ENCODE measurements around the gene CEMIP2. TPM values are rescaled to one million over a fixed set of nuclear protein-coding genes. Genes with fewer than 3 reads are reported as not detected.

The CEMIP2 gene, protein sequence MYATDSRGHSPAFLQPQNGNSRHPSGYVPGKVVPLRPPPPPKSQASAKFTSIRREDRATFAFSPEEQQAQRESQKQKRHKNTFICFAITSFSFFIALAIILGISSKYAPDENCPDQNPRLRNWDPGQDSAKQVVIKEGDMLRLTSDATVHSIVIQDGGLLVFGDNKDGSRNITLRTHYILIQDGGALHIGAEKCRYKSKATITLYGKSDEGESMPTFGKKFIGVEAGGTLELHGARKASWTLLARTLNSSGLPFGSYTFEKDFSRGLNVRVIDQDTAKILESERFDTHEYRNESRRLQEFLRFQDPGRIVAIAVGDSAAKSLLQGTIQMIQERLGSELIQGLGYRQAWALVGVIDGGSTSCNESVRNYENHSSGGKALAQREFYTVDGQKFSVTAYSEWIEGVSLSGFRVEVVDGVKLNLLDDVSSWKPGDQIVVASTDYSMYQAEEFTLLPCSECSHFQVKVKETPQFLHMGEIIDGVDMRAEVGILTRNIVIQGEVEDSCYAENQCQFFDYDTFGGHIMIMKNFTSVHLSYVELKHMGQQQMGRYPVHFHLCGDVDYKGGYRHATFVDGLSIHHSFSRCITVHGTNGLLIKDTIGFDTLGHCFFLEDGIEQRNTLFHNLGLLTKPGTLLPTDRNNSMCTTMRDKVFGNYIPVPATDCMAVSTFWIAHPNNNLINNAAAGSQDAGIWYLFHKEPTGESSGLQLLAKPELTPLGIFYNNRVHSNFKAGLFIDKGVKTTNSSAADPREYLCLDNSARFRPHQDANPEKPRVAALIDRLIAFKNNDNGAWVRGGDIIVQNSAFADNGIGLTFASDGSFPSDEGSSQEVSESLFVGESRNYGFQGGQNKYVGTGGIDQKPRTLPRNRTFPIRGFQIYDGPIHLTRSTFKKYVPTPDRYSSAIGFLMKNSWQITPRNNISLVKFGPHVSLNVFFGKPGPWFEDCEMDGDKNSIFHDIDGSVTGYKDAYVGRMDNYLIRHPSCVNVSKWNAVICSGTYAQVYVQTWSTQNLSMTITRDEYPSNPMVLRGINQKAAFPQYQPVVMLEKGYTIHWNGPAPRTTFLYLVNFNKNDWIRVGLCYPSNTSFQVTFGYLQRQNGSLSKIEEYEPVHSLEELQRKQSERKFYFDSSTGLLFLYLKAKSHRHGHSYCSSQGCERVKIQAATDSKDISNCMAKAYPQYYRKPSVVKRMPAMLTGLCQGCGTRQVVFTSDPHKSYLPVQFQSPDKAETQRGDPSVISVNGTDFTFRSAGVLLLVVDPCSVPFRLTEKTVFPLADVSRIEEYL (N-terminal part only)
- 28.4 and 37.2 TPM in 2 replicates for total RNA-seq (2022)
- percentile 83 among the genes with signal in this experiment for Bru-seq, nascent RNA
- BruChase-seq, experiment 1, labeled RNA remaining after a 2-hour chase = percentile 84 among the genes with signal in this experiment
- percentile 80 among the genes with signal in this experiment for BruChase-seq, experiment 2, labeled RNA remaining after a 6-hour chase
- long read RNA-seq, partial matches to known transcripts = 1 of 9 reads
- long read RNA-seq, other reads (novel, unspliced or antisense) = 8 of 9 reads

DNA sequence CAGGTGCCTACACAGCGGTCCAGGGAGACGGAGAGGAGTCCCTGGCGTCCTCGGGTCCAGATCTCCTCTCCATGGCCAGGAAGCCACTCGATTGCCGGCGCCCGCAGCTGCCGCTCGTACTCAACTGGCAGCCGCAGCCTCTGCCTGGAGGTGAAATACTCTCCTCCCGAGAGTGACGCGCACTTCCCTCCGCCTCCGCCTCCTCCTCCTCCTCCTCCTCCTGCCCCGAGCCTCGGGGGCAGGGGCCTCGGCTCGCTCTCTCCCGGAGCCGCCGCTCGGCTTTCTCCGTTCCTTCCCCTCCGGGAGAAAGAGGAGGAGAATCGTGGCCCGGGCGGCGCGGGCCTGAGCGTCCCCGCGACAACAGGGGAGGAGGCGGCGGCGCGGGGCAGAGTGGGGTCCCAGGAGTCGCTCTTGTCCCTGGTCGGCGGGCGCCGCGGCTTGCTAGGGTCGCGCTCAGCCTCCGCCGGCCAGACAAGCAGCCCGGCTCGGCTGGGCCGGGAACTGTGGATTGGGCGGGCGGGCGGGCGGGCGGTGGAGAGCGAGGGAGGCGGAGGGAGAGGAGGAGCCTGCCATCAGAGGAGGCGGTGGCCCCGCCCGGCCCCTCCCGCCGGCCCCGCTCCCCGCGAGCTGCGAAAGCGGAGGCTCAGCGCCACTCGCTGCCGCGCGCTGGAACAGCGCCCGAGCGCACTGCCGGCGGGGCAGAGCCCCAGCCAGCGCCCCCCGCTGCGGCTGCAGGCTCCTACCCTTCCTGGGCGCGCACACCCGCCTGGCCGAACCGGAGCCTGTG lies at the start of gene CEMIP2:
Gene CEMIP2, minus strand, starts transcription at position 126 of the 787 bp plus-strand sequence. CDS start 18,140 bp downstream, outside the sequence.
- intact Hi-C loops (cut with micrococcal nuclease; ENCODE audit: unreplicated experiment) = loop anchor here (1.0 to 5.0 kb wide), 4 partner anchors 41 to 278 kb away; no protein-coding TSS in a partner anchor
- Mint-ChIP-seq H3K4me1 (ENCODE audit: low read depth, unreplicated experiment) (no peaks in the 10 kb centered on the region), H3K9me3 (ENCODE audit: unreplicated experiment) (no peaks in the 10 kb centered on the region), H3K27ac (ENCODE audit: unreplicated experiment) (peak within 1 kb of the TSS; percentile 59), H3K27me3 (ENCODE audit: insufficient read depth, unreplicated experiment) (no peaks in the 10 kb centered on the region), H3K36me3 (ENCODE audit: insufficient read depth, unreplicated experiment) (peaks cover 17% of the 10 kb centered on the region), H3K4me3 (ENCODE audit: unreplicated experiment) (peak within 1 kb of the TSS; percentile 89)
- ChIA-PET POLR2A (interaction anchor here (0.5 to 0.7 kb wide), 3 partner anchors 48 to 1771 kb away, joined by 3 to 7 read pairs (median 4); no protein-coding TSS in a partner anchor), CTCF (interaction anchor here (0.5 to 1.7 kb wide), 5 partner anchors 27 to 322 kb away, joined by 3 to 6 read pairs (median 3); no protein-coding TSS in a partner anchor)
- Histone ChIP-seq H3K4me1 (peaks cover under 1% of the 10 kb centered on the region; the same call in 1 of the 2 replicates), H3K27me3 (replicated peaks; ENCODE audit: control insufficient read depth, insufficient read depth, low read length) (no peaks in the 10 kb centered on the region), H3K36me3 (ENCODE audit: control insufficient read depth, insufficient read depth, low read length) (no peaks in the 10 kb centered on the region), H3K4me3 (ENCODE audit: low read depth, low read length) (peak within 1 kb of the TSS; percentile 54), H3K9me3 (no peaks in the 10 kb centered on the region)
- no peak for TF ChIP-seq CTCF (IDR thresholded peaks at IDR 0.05; ENCODE audit: insufficient read depth in 1 of 2, low read depth in 1 of 2, low read length in 1 of 2, severe bottlenecking in 1 of 2, unreplicated experiment in 1 of 2)
- DNase-seq = peak; percentile 74
- no TSS peak for BruUV-seq (replicated peaks)

- BruUV-seq (replicated peaks) = no TSS peak
- no peaks in the 10 kb centered on the region for H3K4me1 Mint-ChIP-seq (ENCODE audit: low read depth, unreplicated experiment)
- POLR2A ChIA-PET = no interaction called here
- H3K9me3 Mint-ChIP-seq (ENCODE audit: unreplicated experiment) = no peaks in the 10 kb centered on the region
- CTCF ChIA-PET = no interaction called here
- H3K36me3 ChIP-seq (ENCODE audit: control insufficient read depth, insufficient read depth, low read length) = no peaks in the 10 kb centered on the region
- H3K4me1 ChIP-seq = no peaks in the 10 kb centered on the region
- H3K4me3 ChIP-seq (ENCODE audit: low read depth, low read length) = no peak overlapping the region
- H3K9me3 ChIP-seq = no peaks in the 10 kb centered on the region
- intact Hi-C loops (cut with micrococcal nuclease; ENCODE audit: unreplicated experiment) = loop anchor here (5.0 kb wide), 1 partner anchor 95 kb away; the partner anchor contains the start of genes ABHD17B and C9orf85
- no peaks in the 10 kb centered on the region for H3K36me3 Mint-ChIP-seq (ENCODE audit: insufficient read depth, unreplicated experiment)
- no peaks in the 10 kb centered on the region for H3K27me3 ChIP-seq (replicated peaks; ENCODE audit: control insufficient read depth, insufficient read depth, low read length)
- H3K27me3 Mint-ChIP-seq (ENCODE audit: insufficient read depth, unreplicated experiment) = no peaks in the 10 kb centered on the region
- no peak overlapping the region for H3K27ac Mint-ChIP-seq (ENCODE audit: unreplicated experiment)
- no peak for DNase-seq
- no peak overlapping the region for H3K4me3 Mint-ChIP-seq (ENCODE audit: unreplicated experiment)
- no peak for TF ChIP-seq CTCF (IDR thresholded peaks at IDR 0.05; ENCODE audit: insufficient read depth in 1 of 2, low read depth in 1 of 2, low read length in 1 of 2, severe bottlenecking in 1 of 2, unreplicated experiment in 1 of 2)
Observed at GRCh38 chr9:71816916-71817451, 48.7 kb upstream of the CEMIP2 start.

All from Caco-2 (cell line).